ENCODE results near the gene MRPS7.
A peak's percentile ranks its signal among the peaks of the same experiment; 100 is the strongest.

The MRPS7 gene

DNA sequence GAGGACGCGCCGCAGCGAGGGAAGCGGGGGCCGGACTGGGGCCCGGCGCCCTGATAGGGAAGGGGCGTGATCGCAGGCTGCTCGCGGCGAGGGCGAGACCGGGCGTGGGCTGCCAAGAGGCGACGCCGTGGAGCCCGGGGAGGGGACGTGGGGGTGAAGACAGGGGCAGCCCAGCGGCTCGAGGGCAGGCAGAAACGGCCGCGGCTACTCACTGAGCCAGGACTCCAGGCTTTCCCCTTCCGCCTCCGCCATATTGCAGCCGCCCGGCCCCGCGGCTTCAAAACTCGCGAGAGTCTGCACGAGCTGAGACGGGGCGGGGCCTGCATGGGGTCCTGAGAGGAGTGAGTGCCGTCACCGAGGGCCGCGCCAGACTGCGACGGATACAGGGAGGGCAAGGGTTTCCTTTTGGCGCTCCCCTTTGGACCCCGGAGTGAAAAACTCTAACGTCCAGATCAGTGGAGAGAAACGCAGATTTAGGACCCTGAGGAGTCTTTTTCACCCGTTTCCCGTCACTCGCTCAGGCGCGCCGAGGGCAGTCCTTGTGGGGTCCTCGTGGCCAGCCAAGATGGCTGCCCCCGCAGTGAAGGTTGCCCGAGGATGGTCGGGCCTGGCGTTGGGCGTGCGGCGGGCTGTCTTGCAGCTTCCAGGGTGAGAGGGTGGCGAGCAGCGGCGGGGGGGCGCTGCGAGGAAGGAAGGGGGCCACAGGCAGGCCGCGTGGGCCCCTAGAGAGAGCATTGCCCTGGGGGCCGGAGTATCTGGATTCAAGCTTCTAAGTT is at the start of gene MRPS7, which contains the start of gene GGA3:
TSS of gene MRPS7 (plus strand) at position 544 of the 776 bp plus-strand sequence. CDS start at position 566, 22 bp downstream.
TSS of gene GGA3 (minus strand) at position 271 of the 776 bp plus-strand sequence. CDS start at position 252, 19 bp downstream.
- Histone ChIP-seq H2AFZ (ENCODE audit: low read depth, low read length) (peak within 1 kb of the TSS; percentile 33), H3K36me3 (ENCODE audit: insufficient read depth, low read length) (peaks cover 19% of the 10 kb centered on the region), H3K27me3 (ENCODE audit: insufficient read depth, low read length) (no peaks in the 10 kb centered on the region), H3K9me3 (ENCODE audit: low read length) (no peaks in the 10 kb centered on the region), H3K4me3 (ENCODE audit: low read length) (peak within 1 kb of the TSS; percentile 77), H3K4me1 (ENCODE audit: insufficient read depth, low read length) (peaks cover 24% of the 10 kb centered on the region)

DNA sequence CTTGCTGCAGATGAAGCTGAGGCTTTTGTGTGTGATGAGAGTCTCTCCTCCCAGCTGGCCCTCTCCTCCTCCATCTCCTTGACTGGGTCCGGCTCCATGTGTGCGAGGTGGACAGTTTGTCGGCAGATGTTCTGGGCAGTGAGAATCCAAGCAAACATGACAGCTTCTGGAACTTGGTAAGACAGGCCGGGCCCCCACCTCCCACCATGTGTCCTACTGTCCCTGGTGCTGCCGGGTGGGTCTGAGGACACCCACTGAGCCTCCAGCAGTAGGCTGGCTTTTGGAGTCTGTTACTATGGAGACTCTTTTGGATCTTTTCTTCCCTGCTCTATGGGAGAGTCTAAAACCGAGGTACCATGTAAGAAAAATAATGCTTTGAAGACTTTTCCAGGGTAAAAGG is 43.5 kb upstream of the MRPS7 start:
- no peaks in the 10 kb centered on the region for H3K4me1 ChIP-seq (ENCODE audit: insufficient read depth, low read length)
- H2AFZ ChIP-seq (ENCODE audit: low read depth, low read length), result no peak overlapping the region
- peaks cover 73% of the 10 kb centered on the region for H3K36me3 ChIP-seq (ENCODE audit: insufficient read depth, low read length)
- no peaks in the 10 kb centered on the region for H3K27me3 ChIP-seq (ENCODE audit: insufficient read depth, low read length)
- H3K9me3 ChIP-seq (ENCODE audit: low read length), result no peaks in the 10 kb centered on the region
- no peak overlapping the region for H3K4me3 ChIP-seq (ENCODE audit: low read length)

DNA sequence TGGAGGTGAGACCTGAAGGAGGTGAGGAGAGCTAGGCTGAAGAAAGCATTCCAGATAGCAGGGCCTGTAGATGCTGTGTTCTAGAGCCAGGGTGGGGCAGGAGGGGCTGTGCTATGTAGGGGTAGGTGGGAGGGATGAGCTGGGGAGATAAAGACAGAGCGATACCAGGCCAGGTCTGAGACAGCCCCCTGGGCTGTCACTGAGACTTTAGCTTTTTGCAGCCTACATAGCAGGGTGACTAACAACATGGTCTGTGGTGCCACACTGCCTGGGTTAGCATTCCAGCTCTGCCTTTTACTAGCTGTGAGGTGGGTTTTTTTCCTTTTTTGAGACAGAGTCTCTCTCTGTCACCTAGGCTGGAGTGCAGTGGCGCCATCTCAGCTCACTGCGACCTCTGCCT is 41.9 kb upstream of the MRPS7 start:
- Histone ChIP-seq H2AFZ (ENCODE audit: low read depth, low read length) (no peak overlapping the region), H3K36me3 (ENCODE audit: insufficient read depth, low read length) (peaks cover 66% of the 10 kb centered on the region), H3K4me3 (ENCODE audit: low read length) (no peak overlapping the region), H3K9me3 (ENCODE audit: low read length) (no peaks in the 10 kb centered on the region), H3K4me1 (ENCODE audit: insufficient read depth, low read length) (no peaks in the 10 kb centered on the region), H3K27me3 (ENCODE audit: insufficient read depth, low read length) (no peaks in the 10 kb centered on the region)

DNA sequence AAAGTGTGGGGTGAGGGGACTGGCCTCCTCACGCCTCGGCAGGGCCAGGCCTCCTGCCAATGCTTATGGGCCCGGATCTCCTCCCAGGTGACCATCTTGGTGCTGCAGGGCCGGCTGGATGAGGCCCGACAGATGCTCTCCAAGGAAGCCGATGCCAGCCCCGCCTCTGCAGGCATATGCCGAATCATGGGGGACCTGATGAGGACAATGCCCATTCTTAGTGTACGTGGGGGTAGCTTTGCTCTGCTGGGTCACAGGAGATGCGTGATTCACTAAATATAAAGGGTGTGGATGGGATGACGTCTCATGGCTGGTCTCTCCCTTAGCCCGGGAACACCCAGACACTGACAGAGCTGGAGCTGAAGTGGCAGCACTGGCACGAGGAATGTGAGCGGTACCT is 36.7 kb upstream of the MRPS7 start:
- Histone ChIP-seq H3K4me1 (ENCODE audit: insufficient read depth, low read length) (no peaks in the 10 kb centered on the region), H3K4me3 (ENCODE audit: low read length) (no peak overlapping the region), H2AFZ (ENCODE audit: low read depth, low read length) (no peak overlapping the region), H3K36me3 (ENCODE audit: insufficient read depth, low read length) (peaks cover 67% of the 10 kb centered on the region), H3K9me3 (ENCODE audit: low read length) (no peaks in the 10 kb centered on the region), H3K27me3 (ENCODE audit: insufficient read depth, low read length) (no peaks in the 10 kb centered on the region)

DNA sequence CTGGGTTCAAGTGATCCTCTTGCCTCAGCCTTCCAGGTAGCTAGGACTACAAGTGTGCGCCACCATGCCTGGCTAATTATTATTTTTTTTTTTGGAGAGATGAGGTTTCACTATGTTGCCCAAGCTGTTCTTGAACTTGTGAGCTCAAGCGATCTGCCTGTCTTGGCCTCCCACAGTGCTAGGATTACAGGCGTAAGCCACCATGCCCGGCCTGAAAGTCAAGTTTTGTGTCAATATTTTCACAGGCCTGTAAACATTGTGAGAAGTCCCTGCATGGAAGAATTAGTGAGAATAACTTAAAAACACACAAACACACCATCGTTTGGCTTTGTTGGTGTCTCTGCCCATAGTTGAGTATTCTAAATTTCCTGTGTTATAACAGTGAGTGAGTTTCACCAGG is 34.0 kb upstream of the MRPS7 start:
- Histone ChIP-seq H3K9me3 (ENCODE audit: low read length) (no peaks in the 10 kb centered on the region), H2AFZ (ENCODE audit: low read depth, low read length) (no peak overlapping the region), H3K4me3 (ENCODE audit: low read length) (no peak overlapping the region), H3K4me1 (ENCODE audit: insufficient read depth, low read length) (no peaks in the 10 kb centered on the region), H3K36me3 (ENCODE audit: insufficient read depth, low read length) (peaks cover 75% of the 10 kb centered on the region), H3K27me3 (ENCODE audit: insufficient read depth, low read length) (no peaks in the 10 kb centered on the region)

DNA sequence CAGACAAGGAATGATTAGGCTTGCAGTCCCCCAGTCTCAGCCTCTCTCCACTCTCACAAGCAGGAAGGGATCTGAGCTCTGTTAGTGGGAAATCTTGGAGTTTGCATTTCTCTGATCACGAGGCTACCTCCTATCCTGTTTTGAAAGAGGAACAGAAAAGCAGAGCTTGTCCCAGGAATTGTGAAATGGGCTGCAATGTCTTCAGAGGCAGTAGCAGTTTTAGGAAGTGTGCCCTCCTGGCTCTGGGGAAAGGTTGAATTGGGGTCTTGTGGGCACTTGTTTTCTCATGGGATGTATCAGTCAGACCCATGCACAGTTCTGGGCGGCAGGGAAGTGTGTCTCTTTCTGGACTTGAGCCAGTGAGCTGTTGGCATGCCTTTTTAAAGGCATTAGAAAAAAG is 33.4 kb upstream of the MRPS7 start:
- H3K36me3 ChIP-seq (ENCODE audit: insufficient read depth, low read length), result peaks cover 78% of the 10 kb centered on the region
- H3K27me3 ChIP-seq (ENCODE audit: insufficient read depth, low read length), result no peaks in the 10 kb centered on the region
- H2AFZ ChIP-seq (ENCODE audit: low read depth, low read length), result no peak overlapping the region
- no peaks in the 10 kb centered on the region for H3K9me3 ChIP-seq (ENCODE audit: low read length)
- H3K4me1 ChIP-seq (ENCODE audit: insufficient read depth, low read length), result no peaks in the 10 kb centered on the region
- no peak overlapping the region for H3K4me3 ChIP-seq (ENCODE audit: low read length)

DNA sequence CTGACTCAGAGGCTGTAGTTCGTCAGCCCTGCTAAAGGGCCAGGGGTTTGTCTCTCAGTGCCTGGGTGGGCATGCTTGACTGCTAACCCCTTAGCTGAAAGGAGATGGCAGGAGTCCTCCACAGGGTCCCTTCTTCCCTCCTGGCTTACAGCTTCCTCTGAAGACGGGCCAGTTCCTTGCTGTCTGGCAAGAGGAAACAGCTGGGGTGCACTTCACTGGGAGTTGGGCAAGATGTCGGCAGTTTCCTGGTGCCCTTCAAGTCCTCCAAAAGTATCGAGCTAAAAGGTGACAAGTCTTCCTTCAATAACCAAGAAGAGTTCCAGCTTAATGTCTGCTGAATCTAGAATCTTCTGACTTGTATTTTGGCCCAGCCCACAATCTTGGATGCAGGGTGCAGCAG is 32.8 kb upstream of the MRPS7 start:
- no peaks in the 10 kb centered on the region for H3K27me3 ChIP-seq (ENCODE audit: insufficient read depth, low read length)
- no peaks in the 10 kb centered on the region for H3K9me3 ChIP-seq (ENCODE audit: low read length)
- H3K4me3 ChIP-seq (ENCODE audit: low read length), result no peak overlapping the region
- peaks cover 80% of the 10 kb centered on the region for H3K36me3 ChIP-seq (ENCODE audit: insufficient read depth, low read length)
- no peak overlapping the region for H2AFZ ChIP-seq (ENCODE audit: low read depth, low read length)
- H3K4me1 ChIP-seq (ENCODE audit: insufficient read depth, low read length), result no peaks in the 10 kb centered on the region

DNA sequence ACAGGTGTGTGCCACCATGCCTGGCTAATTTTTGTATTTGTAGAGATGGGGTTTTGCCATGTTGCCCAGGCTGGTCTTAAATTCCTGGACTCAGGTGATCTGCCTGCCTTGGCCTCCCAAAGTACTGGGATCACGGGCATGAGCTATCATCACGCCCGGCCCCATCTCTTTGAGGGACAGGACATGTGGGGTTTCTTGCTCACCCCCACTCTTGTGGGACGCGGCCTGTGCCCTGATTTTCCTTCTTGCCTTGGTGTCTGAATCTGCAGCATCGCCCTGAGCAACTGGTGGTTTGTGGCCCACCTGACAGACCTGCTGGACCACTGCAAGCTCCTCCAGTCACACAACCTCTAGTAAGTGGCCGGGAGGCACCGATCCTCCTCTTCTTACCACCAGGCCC is 30.6 kb upstream of the MRPS7 start:
- Histone ChIP-seq H3K36me3 (ENCODE audit: insufficient read depth, low read length) (peaks cover 82% of the 10 kb centered on the region), H3K4me3 (ENCODE audit: low read length) (no peak overlapping the region), H3K4me1 (ENCODE audit: insufficient read depth, low read length) (no peaks in the 10 kb centered on the region), H2AFZ (ENCODE audit: low read depth, low read length) (no peak overlapping the region), H3K27me3 (ENCODE audit: insufficient read depth, low read length) (no peaks in the 10 kb centered on the region), H3K9me3 (ENCODE audit: low read length) (no peaks in the 10 kb centered on the region)

DNA sequence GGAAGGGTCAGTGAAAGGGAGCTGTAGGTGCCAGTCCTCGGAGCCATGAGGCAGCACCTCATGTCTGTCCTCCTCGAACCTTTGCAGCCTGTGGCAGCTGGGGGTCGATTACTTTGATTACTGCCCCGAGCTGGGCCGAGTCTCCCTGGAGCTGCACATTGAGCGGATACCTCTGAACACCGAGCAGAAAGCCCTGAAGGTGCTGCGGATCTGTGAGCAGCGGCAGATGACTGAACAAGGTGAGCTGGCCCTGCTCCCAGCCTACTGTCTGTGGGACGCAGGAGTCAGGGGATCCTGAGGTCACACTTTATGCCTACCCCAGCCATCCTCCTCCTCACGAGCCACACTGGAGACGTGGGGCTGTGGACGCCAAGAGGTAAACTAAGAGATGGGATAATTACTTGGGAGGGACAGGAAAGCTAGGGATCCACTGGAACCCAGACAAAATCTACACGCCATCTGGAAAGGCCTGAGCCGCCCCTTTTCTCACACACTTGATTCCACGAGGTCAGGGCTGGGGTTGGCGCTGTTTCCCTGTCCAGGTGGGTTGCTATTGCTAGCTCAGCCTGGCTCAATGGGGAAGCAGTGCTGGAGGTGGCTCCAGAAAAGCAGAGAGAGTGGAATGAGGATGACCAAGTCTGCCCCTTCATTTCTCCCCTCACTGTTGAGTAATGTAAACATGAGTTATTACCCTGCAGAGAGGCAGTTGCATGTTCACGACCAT is 29.8 kb upstream of the MRPS7 start:
- Histone ChIP-seq H2AFZ (ENCODE audit: low read depth, low read length) (no peak overlapping the region), H3K4me3 (ENCODE audit: low read length) (no peak overlapping the region), H3K36me3 (ENCODE audit: insufficient read depth, low read length) (peaks cover 82% of the 10 kb centered on the region), H3K27me3 (ENCODE audit: insufficient read depth, low read length) (no peaks in the 10 kb centered on the region), H3K4me1 (ENCODE audit: insufficient read depth, low read length) (no peaks in the 10 kb centered on the region), H3K9me3 (ENCODE audit: low read length) (no peaks in the 10 kb centered on the region)

DNA sequence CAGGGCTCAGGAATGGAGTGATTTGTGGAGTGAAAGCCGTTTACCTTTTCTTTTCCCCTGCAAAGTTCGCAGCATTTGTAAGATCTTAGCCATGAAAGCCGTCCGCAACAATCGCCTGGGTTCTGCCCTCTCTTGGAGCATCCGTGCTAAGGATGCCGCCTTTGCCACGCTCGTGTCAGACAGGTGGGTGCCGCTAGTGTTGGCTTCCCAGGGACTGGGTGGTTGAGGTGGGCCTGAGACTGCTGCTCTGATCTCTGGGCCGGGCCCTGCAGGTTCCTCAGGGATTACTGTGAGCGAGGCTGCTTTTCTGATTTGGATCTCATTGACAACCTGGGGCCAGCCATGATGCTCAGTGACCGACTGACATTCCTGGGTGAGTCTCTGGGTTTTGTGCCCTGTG is 28.9 kb upstream of the MRPS7 start:
- H3K4me1 ChIP-seq (ENCODE audit: insufficient read depth, low read length), result no peaks in the 10 kb centered on the region
- no peaks in the 10 kb centered on the region for H3K9me3 ChIP-seq (ENCODE audit: low read length)
- H3K4me3 ChIP-seq (ENCODE audit: low read length), result no peak overlapping the region
- H3K36me3 ChIP-seq (ENCODE audit: insufficient read depth, low read length), result peaks cover 85% of the 10 kb centered on the region
- H3K27me3 ChIP-seq (ENCODE audit: insufficient read depth, low read length), result no peaks in the 10 kb centered on the region
- no peak overlapping the region for H2AFZ ChIP-seq (ENCODE audit: low read depth, low read length)

DNA sequence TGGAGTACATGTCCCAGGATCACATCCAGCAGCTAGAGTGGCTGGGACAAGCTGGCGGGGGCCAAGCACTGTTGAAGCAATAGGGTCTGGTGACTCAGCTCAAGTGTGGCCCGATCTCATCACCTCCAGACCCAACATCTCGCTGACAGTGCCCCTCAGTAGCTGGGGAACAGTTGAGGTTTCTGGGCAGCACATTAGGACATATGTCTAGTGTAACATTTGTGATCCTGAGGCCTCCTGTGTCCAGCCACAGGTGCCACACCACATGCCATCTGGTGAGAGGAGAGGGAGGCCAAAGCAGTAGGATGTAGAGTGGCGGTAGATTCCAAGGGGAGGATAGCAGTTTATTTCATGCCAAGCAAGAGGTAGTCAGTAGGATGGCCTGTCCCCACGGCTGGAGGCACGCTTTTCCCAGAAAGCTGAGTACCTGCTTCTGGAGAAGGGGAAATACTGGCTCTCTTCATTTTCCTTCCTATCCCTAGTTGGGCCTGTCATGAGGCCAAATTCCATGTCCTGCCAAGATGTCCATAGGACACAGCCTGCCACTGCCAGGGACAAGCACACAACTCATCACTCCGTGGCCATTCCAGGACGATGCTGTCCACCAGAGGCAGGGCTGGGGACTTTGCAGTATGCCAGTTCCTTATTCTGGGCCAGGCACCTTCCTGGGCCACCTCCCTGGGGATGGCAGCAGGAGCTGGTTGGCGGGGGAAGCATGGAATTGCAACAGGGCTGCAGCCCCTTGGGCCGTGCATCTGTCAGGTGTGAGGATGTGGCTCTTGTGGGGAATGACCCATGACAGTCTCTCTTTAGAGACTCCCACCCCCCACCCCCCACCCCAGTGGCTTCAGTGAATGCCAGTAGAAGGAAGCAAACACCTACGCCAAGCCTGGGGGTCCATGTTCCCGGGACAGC is 24.3 kb upstream of the MRPS7 start:
- Histone ChIP-seq H3K4me1 (ENCODE audit: insufficient read depth, low read length) (no peaks in the 10 kb centered on the region), H3K27me3 (ENCODE audit: insufficient read depth, low read length) (no peaks in the 10 kb centered on the region), H3K36me3 (ENCODE audit: insufficient read depth, low read length) (peaks cover 78% of the 10 kb centered on the region), H3K9me3 (ENCODE audit: low read length) (no peaks in the 10 kb centered on the region), H3K4me3 (ENCODE audit: low read length) (no peak overlapping the region), H2AFZ (ENCODE audit: low read depth, low read length) (no peak overlapping the region)

DNA sequence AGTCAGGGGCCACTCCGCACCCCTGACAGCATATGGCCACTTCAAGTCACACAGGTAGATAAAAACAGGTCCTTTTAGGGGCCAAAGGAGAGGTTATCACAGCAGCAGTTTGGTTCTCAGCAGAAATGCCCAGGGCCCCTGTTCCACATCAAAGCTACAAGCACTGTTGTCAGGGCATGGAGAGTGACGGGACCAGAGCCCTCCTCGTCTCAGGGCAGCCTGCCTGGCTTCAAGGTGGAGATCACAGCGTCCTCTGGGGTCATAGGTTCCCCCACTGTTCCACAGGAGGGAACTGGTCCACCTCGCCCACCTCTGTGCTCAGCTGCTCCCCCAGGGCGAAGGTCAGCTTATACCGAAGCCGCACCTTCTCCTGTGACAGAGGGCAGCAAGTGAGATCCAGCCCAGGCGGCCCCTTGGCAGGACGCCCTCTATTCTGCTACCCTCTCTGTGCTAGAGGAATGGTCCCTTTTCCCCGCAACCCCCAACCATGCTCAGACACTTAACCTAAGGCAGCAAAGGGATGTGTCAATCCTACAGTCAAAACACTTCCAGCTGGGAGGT is 23.6 kb upstream of the MRPS7 start:
- H3K4me3 ChIP-seq (ENCODE audit: low read length), result no peak overlapping the region
- H3K4me1 ChIP-seq (ENCODE audit: insufficient read depth, low read length), result no peaks in the 10 kb centered on the region
- no peaks in the 10 kb centered on the region for H3K9me3 ChIP-seq (ENCODE audit: low read length)
- H3K27me3 ChIP-seq (ENCODE audit: insufficient read depth, low read length), result no peaks in the 10 kb centered on the region
- no peak overlapping the region for H2AFZ ChIP-seq (ENCODE audit: low read depth, low read length)
- peaks cover 77% of the 10 kb centered on the region for H3K36me3 ChIP-seq (ENCODE audit: insufficient read depth, low read length)

All from neuron (in vitro differentiated cells).